Uterus (tissue), 2 donors: ENCODE measurements around the gene AATF.

Experiments used
- CTCF ChIP-seq, 4 experiments: fragments of 200-600 bp in 2 of 4; fragments of 450-650 bp in 2 of 4; sonication (generic) in 2 of 4; IDR thresholded peaks; one replicate each; pipeline ENCODE4 v1.5.1; 2016 to 2019; ENCODE audit warnings: antibody characterized with exemption in 4 of 4, mild to moderate bottlenecking in 2 of 4, moderate library complexity in 1 of 4
- POLR2A ChIP-seq, 2 donors: fragments of 450-650 bp; IDR thresholded peaks; one replicate each; pipeline ENCODE4 v1.6.1; 2016; ENCODE audit warnings: antibody characterized with exemption in 2 of 2, mild to moderate bottlenecking in 1 of 2, moderate library complexity in 1 of 2

GRCh38 chr17:37024181-37024637 is 75.5 kb downstream of the AATF start:
- no peak for TF ChIP-seq CTCF (IDR thresholded peaks at IDR 0.05)
- TF ChIP-seq POLR2A (IDR thresholded peaks at IDR 0.05): no peak
